ENCODE results near the gene TAX1BP3.

DNA sequence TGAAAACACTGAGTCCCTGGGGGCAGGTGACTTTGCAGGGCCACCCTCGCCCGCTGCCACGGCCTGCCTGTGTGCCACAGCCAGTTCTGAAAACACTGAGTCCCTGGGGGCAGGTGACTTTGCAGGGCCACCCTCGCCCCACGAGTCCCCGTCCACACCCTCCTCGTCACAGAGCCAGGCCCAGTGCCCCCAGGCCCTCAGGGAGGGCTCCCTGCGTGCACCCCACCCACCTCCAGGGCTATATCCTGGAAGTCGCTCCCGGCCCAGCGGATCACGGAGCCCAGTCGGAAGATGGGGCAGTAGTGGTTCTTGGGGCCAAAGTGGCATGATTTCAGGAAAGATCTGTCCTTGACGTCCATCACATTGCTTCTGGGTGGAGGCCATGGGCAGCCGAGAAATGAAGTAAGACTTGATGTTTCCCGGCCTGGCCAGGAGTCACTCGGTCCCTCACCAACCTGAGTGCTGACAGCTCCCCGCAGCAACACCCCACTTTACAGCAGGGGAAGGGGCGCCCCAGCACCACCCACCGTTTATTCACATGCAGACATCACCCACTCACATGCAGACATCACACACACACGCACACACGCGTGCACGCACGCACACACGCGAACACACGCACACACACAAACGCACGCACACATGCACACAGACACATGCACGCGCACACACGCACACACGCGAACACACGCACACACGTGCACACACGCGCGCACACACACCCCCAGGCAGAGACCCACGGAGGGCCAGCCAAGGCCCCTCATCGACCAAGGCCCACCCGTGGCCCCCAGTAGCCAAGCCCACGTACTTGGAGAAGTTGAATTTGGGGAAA lies 21.1 kb upstream of the TAX1BP3 start:
- TF ChIP-seq ZNF274 (IDR thresholded peaks at IDR 0.05; ENCODE audit: low read length) = no peak
- no peak for TF ChIP-seq ZNF274 (tag by site-specific recombination; IDR thresholded peaks at IDR 0.05; ENCODE audit: borderline replicate concordance)
- TF ChIP-seq ZNF776 (tag by site-specific recombination; IDR thresholded peaks at IDR 0.05; ENCODE audit: borderline replicate concordance) = no peak

Measured in HEK293 (cell line).